Cardiac muscle cell (in vitro differentiated cells and primary cell): ENCODE results near the gene SLIT1. TPM values are rescaled to one million over a fixed set of nuclear protein-coding genes. Genes with fewer than 3 reads are reported as not detected.

Experiments
- DNase-seq, 2 donors: peaks; one replicate each; pipeline versions ENCODE4 v3.0.0 to v3.0.0-alpha.2; 2010 to 2017; ENCODE audit warnings: low read depth in 1 of 2, low spot score in 1 of 2
- H3K27ac ChIP-seq: fragments of 200-600 bp; sonication (generic); 2 replicates; pipeline ENCODE4 v1.5.1; 2016
- H3K27me3 ChIP-seq: fragments of 200-600 bp; sonication (generic); 2 replicates; pipeline ENCODE4 v1.6.0; 2016; ENCODE audit warnings: control low read depth
- H3K36me3 ChIP-seq: fragments of 200-600 bp; sonication (generic); 2 replicates; pipeline ENCODE4 v1.5.1; 2016; ENCODE audit warnings: control low read depth
- H3K4me1 ChIP-seq: fragments of 200-600 bp; sonication (generic); 2 replicates; pipeline ENCODE4 v1.8.1; 2017; ENCODE audit warnings: low read depth, mild to moderate bottlenecking, mixed run types
- H3K4me3 ChIP-seq: fragments of 200-600 bp; sonication (generic); 2 replicates; pipeline ENCODE4 v1.5.1; 2016; ENCODE audit warnings: mild to moderate bottlenecking
- H3K9me3 ChIP-seq: fragments of 200-600 bp; sonication (generic); 2 replicates; pipeline ENCODE4 v1.5.1; 2017; ENCODE audit warnings: low read depth, mild to moderate bottlenecking, control low read depth
- polyA plus RNA-seq: library from polyadenylated mRNA; unstranded; fragments of >200 nt; fragmentation: Nextera tagmentation; extraction: Ambion mirVana; gene quantifications from 2 replicates; pipeline ENCODE4 v1.2.1, GENCODE V29; 2016
- total RNA-seq: library from RNA; depleted of rRNA; stranded (reverse); fragments of >200 nt; gene quantifications from 2 replicates; pipeline ENCODE4 v1.2.3, GENCODE V29; 2016
- TF ChIP-seq, protein P1 (sequence below): IDR thresholded peaks from 2 replicates; pipeline ENCODE4 v1.5.1; 2012; ENCODE audit warnings: low read depth, mild to moderate bottlenecking, low read length

The SLIT1 gene
- total and polyA plus RNA-seq, 2 experiments from 2014 or later: 3.3 to 11.0 TPM

- DNase-seq: no peak
- no peaks in the 10 kb centered on the region for H3K36me3 ChIP-seq
- no peaks in the 10 kb centered on the region for H3K9me3 ChIP-seq
- TF ChIP-seq, protein P1, sequence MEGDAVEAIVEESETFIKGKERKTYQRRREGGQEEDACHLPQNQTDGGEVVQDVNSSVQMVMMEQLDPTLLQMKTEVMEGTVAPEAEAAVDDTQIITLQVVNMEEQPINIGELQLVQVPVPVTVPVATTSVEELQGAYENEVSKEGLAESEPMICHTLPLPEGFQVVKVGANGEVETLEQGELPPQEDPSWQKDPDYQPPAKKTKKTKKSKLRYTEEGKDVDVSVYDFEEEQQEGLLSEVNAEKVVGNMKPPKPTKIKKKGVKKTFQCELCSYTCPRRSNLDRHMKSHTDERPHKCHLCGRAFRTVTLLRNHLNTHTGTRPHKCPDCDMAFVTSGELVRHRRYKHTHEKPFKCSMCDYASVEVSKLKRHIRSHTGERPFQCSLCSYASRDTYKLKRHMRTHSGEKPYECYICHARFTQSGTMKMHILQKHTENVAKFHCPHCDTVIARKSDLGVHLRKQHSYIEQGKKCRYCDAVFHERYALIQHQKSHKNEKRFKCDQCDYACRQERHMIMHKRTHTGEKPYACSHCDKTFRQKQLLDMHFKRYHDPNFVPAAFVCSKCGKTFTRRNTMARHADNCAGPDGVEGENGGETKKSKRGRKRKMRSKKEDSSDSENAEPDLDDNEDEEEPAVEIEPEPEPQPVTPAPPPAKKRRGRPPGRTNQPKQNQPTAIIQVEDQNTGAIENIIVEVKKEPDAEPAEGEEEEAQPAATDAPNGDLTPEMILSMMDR: no peak
- peaks cover 20% of the 10 kb centered on the region for H3K4me1 ChIP-seq
- no peak overlapping the region for H3K27ac ChIP-seq
- H3K27me3 ChIP-seq: no peaks in the 10 kb centered on the region
- H3K4me3 ChIP-seq: no peak overlapping the region
Observed at GRCh38 chr10:97220355-97220754, 34.6 kb upstream of the SLIT1 start.

DNA sequence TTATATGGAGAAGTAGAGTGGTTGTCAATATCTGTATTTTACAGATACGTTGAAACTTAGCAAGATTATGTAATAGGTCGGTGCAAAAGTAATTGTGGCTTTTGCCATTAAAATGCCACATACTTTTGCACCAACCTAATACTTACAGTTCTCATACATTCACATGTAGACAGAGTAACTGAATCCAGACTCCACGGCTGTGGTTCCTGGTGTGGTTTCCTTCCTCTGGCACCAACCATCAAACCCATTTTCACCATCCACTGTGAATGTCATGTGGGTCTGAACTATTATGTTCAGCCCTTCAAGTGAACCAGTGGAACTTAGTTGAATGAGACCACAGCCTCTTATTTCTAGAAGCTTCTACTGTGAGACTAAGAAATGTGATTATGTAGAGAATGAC lies 31.5 kb upstream of the SLIT1 start:
- Histone ChIP-seq H3K27ac (no peak overlapping the region), H3K27me3 (no peaks in the 10 kb centered on the region), H3K4me3 (no peak overlapping the region), H3K4me1 (peaks cover 5% of the 10 kb centered on the region), H3K9me3 (no peaks in the 10 kb centered on the region), H3K36me3 (no peaks in the 10 kb centered on the region)
- TF ChIP-seq, protein P1: no peak
- no peak for DNase-seq

GRCh38 chr10:97215619-97216260 lies 30.0 kb upstream of the SLIT1 start:
- no peak overlapping the region for H3K4me3 ChIP-seq
- H3K9me3 ChIP-seq: no peaks in the 10 kb centered on the region
- DNase-seq: no peak
- TF ChIP-seq, protein P1: no peak
- H3K4me1 ChIP-seq: no peaks in the 10 kb centered on the region
- no peaks in the 10 kb centered on the region for H3K36me3 ChIP-seq
- no peak overlapping the region for H3K27ac ChIP-seq
- no peaks in the 10 kb centered on the region for H3K27me3 ChIP-seq

DNA sequence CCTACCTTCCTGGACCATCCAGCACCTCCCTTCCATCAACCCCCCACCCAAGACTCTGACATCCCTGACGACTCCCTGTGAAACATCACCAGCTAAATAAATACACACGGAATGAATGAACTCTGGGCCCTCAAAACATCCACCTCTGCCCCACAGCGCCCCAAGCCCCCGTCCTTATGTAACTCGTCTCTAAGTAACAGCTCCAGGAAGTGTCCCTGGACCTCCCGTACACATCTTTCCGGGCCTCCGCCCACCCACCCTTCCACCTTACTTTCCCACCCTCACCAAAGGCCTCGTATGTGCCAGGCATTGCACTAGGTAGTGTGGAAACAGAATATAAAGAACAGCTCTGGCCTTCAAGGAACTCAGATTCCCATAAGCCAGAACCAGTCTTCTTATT lies 27.7 kb upstream of the SLIT1 start:
- TF ChIP-seq, protein P1: no peak
- Histone ChIP-seq H3K27me3 (no peaks in the 10 kb centered on the region), H3K27ac (no peak overlapping the region), H3K36me3 (no peaks in the 10 kb centered on the region), H3K4me3 (no peak overlapping the region), H3K9me3 (no peaks in the 10 kb centered on the region), H3K4me1 (no peaks in the 10 kb centered on the region)
- no peak for DNase-seq

GRCh38 chr10:97211229-97211628 lies 25.5 kb upstream of the SLIT1 start:
- DNase-seq: no peak
- Histone ChIP-seq H3K27ac (no peak overlapping the region), H3K4me3 (no peak overlapping the region), H3K27me3 (no peaks in the 10 kb centered on the region), H3K4me1 (no peaks in the 10 kb centered on the region), H3K36me3 (no peaks in the 10 kb centered on the region), H3K9me3 (no peaks in the 10 kb centered on the region)
- TF ChIP-seq, protein P1: no peak
